Transverse colon (tissue), 3 donors: ENCODE results near the gene MYO1A.

Source experiments
- CTCF ChIP-seq, 5 experiments: fragments of 200-600 bp in 3 of 5; fragments of 450-650 bp in 2 of 5; sonication (generic) in 3 of 5; IDR thresholded peaks; 1 replicate in 2 of 5; 2 replicates in 3 of 5; pipeline ENCODE4 v1.5.1; 2016 to 2017; ENCODE audit warnings: antibody characterized with exemption in 5 of 5, inconsistent platforms in 3 of 5, mild to moderate bottlenecking in 2 of 5, moderate library complexity in 1 of 5
- POLR2A ChIP-seq: fragments of 450-650 bp; IDR thresholded peaks from one replicate; pipeline ENCODE4 v1.6.1; 2016; ENCODE audit warnings: antibody characterized with exemption, mild to moderate bottlenecking, moderate library complexity

- TF ChIP-seq CTCF (IDR thresholded peaks at IDR 0.05) (no peak), POLR2A (peak; percentile 37)
Observed at GRCh38 chr12:57078519-57079404, 28.8 kb upstream of the MYO1A start, which contains the start of gene NEMP1.
